GM04503 (cell line): ENCODE measurements around the gene GPR107.

Experiments used
- DNase-seq: peaks from one replicate; pipeline ENCODE4 v3.0.0-alpha.2; 2012; ENCODE audit warnings: low read depth

The GPR107 gene

GRCh38 chr9:130183133-130183762 lies 129.5 kb downstream of the GPR107 start:
- peak; percentile 67 for DNase-seq

GRCh38 chr9:130185017-130185416 lies 131.3 kb downstream of the GPR107 start:
- DNase-seq, result no peak

- DNase-seq, result no peak
These were observed 131.9 kb downstream of the GPR107 start for GRCh38 chr9:130185490-130186031.

GRCh38 chr9:130186051-130186450 lies 132.3 kb downstream of the GPR107 start:
- no peak for DNase-seq

GRCh38 chr9:130186839-130187522 lies 133.3 kb downstream of the GPR107 start:
- peak; percentile 38 for DNase-seq

- no peak for DNase-seq
These were observed 133.8 kb downstream of the GPR107 start for GRCh38 chr9:130187523-130187846.

- DNase-seq, result no peak
These were observed 135.3 kb downstream of the GPR107 start for GRCh38 chr9:130188860-130189481.
